SK-MEL-5 (cell line): ENCODE data around the gene ADAM12. TPM values are rescaled to one million over a fixed set of nuclear protein-coding genes. Genes with fewer than 3 reads are reported as not detected.
"Not testable (repeated sequence)": the region's sequence is repeated elsewhere in the genome, so short reads cannot be mapped to it uniquely, and the experiment has no call there.

ENCODE experiments used
- DNase-seq: peaks from one replicate; pipeline ENCODE4 v3.0.0-alpha.2; 2016; ENCODE audit warnings: low read depth, low spot score
- in situ Hi-C: cut with HindIII; loops from 2 replicates; pipeline ENCODE4 v1.10.0; 2016; ENCODE audit warnings: low sequenced_read_pairs, high pct_unique_total_duplicates, low pct_unique_long_range_greater_than_20kb
- total RNA-seq: library from RNA; depleted of rRNA; stranded (reverse); fragments of >200 nt; shearing (Covaris generic); gene quantifications from 2 replicates; pipeline ENCODE4 v1.2.3, GENCODE V29; 2014

ADAM12 gene
- total RNA-seq, 1 experiment from 2014 or later, result 0.87 TPM

- no peak for DNase-seq
- in situ Hi-C loops, result no loop called here
Observed at GRCh38 chr10:126191192-126191591, 197.1 kb downstream of the ADAM12 start.

GRCh38 chr10:126188679-126189200 lies 199.5 kb downstream of the ADAM12 start:
- in situ Hi-C loops, result no loop called here
- no peak for DNase-seq

- DNase-seq, result peak; percentile 10
- in situ Hi-C loops, result no loop called here
Observed at GRCh38 chr10:126187399-126187798, 200.9 kb downstream of the ADAM12 start.

- no peak for DNase-seq
- in situ Hi-C loops, result no loop called here
Observed at GRCh38 chr10:126186766-126187165, 201.5 kb downstream of the ADAM12 start.

- no peak for DNase-seq
- in situ Hi-C loops, result no loop called here
Observed at GRCh38 chr10:126185676-126186447, 202.4 kb downstream of the ADAM12 start.

- DNase-seq, result no peak
- in situ Hi-C loops, result no loop called here
Observed at GRCh38 chr10:126181626-126182025, 206.7 kb downstream of the ADAM12 start.

GRCh38 chr10:126179637-126180036 lies 208.6 kb downstream of the ADAM12 start:
- in situ Hi-C loops, result no loop called here
- DNase-seq, result no peak

GRCh38 chr10:126177417-126178030 lies 210.8 kb downstream of the ADAM12 start:
- DNase-seq, result no peak
- in situ Hi-C loops, result no loop called here

GRCh38 chr10:126175641-126176262 lies 212.5 kb downstream of the ADAM12 start:
- in situ Hi-C loops, result no loop called here
- no peak for DNase-seq

GRCh38 chr10:126172755-126173154 lies 215.5 kb downstream of the ADAM12 start:
- in situ Hi-C loops, DNase-seq: not testable (repeated sequence)

GRCh38 chr10:126171555-126171954 lies 216.7 kb downstream of the ADAM12 start:
- in situ Hi-C loops, result no loop called here
- DNase-seq, result no peak

- in situ Hi-C loops, result no loop called here
- DNase-seq, result no peak
Observed at GRCh38 chr10:126170776-126171175, 217.5 kb downstream of the ADAM12 start.

- no peak for DNase-seq
- in situ Hi-C loops, result no loop called here
Observed at GRCh38 chr10:126170371-126170770, 217.9 kb downstream of the ADAM12 start.

- in situ Hi-C loops, result no loop called here
Observed at GRCh38 chr10:126169899-126170298, 218.4 kb downstream of the ADAM12 start.

GRCh38 chr10:126166797-126167196 lies 221.5 kb downstream of the ADAM12 start:
- no peak for DNase-seq
- in situ Hi-C loops, result no loop called here

More at GRCh38 chr10:126169899-126170298, 218.4 kb downstream of the ADAM12 start:
- no peak for DNase-seq

- in situ Hi-C loops, result no loop called here
- DNase-seq, result no peak
Observed at GRCh38 chr10:126165874-126166273, 222.4 kb downstream of the ADAM12 start.

- DNase-seq, result no peak
- in situ Hi-C loops, result no loop called here
Observed at GRCh38 chr10:126163506-126163905, 224.8 kb downstream of the ADAM12 start.

- in situ Hi-C loops, result no loop called here
- no peak for DNase-seq
Observed at GRCh38 chr10:126161691-126162090, 226.6 kb downstream of the ADAM12 start.
